Measurements from ENCODE around the gene DUSP12. TPM values are rescaled to one million over a fixed set of nuclear protein-coding genes. Genes with fewer than 3 reads are reported as not detected.
A peak's percentile ranks its signal among the peaks of the same experiment; 100 is the strongest.

Gene DUSP12
- polyA plus RNA-seq, 3 donors from 2014 or later = 69.5 to 104 (median 71.7) TPM

GRCh38 chr1:161733526-161733925 is 16.1 kb upstream of the DUSP12 start:
- Mint-ChIP-seq H3K36me3 (no peaks in the 10 kb centered on the region), H3K4me3 (no peak overlapping the region), H3K9me3 (no peaks in the 10 kb centered on the region), H3K4me1 (peaks cover 35 to 51% of the 10 kb centered on the region in 2 donors), H3K27me3 (ENCODE audit: low read depth in 3 of 3) (peaks cover 0 to 4% (median 1%) of the 10 kb centered on the region in 3 donors), H3K27ac (no peak overlapping the region)
- DNase-seq = no peak

GRCh38 chr1:161735837-161736236 is 13.7 kb upstream of the DUSP12 start:
- Mint-ChIP-seq H3K4me1 (peaks cover 36 to 51% of the 10 kb centered on the region in 2 donors), H3K9me3 (no peaks in the 10 kb centered on the region), H3K27me3 (ENCODE audit: low read depth in 3 of 3) (peaks cover 2 to 10% (median 3%) of the 10 kb centered on the region in 3 donors), H3K36me3 (no peaks in the 10 kb centered on the region), H3K27ac (peak overlapping the region in 3 of 6 donors; percentile 5 to 25 (median 8)), H3K4me3 (no peak overlapping the region)
- DNase-seq = no peak

- no peaks in the 10 kb centered on the region for H3K9me3 Mint-ChIP-seq
- H3K4me3 Mint-ChIP-seq = no peak overlapping the region
- H3K27ac Mint-ChIP-seq = peak overlapping the region in 3 of 6 donors; percentile 40 to 67 (median 46)
- H3K36me3 Mint-ChIP-seq = no peaks in the 10 kb centered on the region
- H3K4me1 Mint-ChIP-seq = peaks cover 42 to 51% of the 10 kb centered on the region in 2 donors
- H3K27me3 Mint-ChIP-seq (ENCODE audit: low read depth in 3 of 3) = peaks cover 2 to 9% (median 2%) of the 10 kb centered on the region in 3 donors
- DNase-seq = no peak
Observed at GRCh38 chr1:161736335-161736969, 13.1 kb upstream of the DUSP12 start.

- Mint-ChIP-seq H3K27me3 (ENCODE audit: low read depth in 3 of 3) (peaks cover 2 to 7% (median 2%) of the 10 kb centered on the region in 3 donors), H3K27ac (peak overlapping the region in 3 of 6 donors; percentile 46 to 71 (median 62)), H3K9me3 (no peaks in the 10 kb centered on the region), H3K4me1 (peaks cover 42 to 51% of the 10 kb centered on the region in 2 donors), H3K4me3 (no peak overlapping the region), H3K36me3 (no peaks in the 10 kb centered on the region)
- DNase-seq = no peak
Observed at GRCh38 chr1:161737625-161738024, 12.0 kb upstream of the DUSP12 start.

GRCh38 chr1:161738627-161739287 is 10.8 kb upstream of the DUSP12 start:
- peaks cover 2 to 7% (median 2%) of the 10 kb centered on the region in 3 donors for H3K27me3 Mint-ChIP-seq (ENCODE audit: low read depth in 3 of 3)
- peak overlapping the region; percentile 92 to 98 (median 94) for H3K27ac Mint-ChIP-seq
- no peaks in the 10 kb centered on the region for H3K36me3 Mint-ChIP-seq
- peaks cover 42 to 51% of the 10 kb centered on the region in 2 donors for H3K4me1 Mint-ChIP-seq
- peak overlapping the region; percentile 75 to 88 (median 82) for H3K4me3 Mint-ChIP-seq
- no peaks in the 10 kb centered on the region for H3K9me3 Mint-ChIP-seq
- DNase-seq = peak; percentile 85 to 89 (median 88)

GRCh38 chr1:161739865-161740566 is 9.6 kb upstream of the DUSP12 start:
- Mint-ChIP-seq H3K36me3 (peaks cover 0 to 4% (median 0%) of the 10 kb centered on the region in 3 donors), H3K4me1 (peaks cover 42 to 51% of the 10 kb centered on the region in 2 donors), H3K27me3 (ENCODE audit: low read depth in 3 of 3) (peaks cover 2 to 9% (median 2%) of the 10 kb centered on the region in 3 donors), H3K27ac (peak overlapping the region; percentile 92 to 98 (median 94)), H3K9me3 (no peaks in the 10 kb centered on the region), H3K4me3 (peak overlapping the region; percentile 41 to 88 (median 82))
- no peak for DNase-seq

- H3K9me3 Mint-ChIP-seq = no peaks in the 10 kb centered on the region
- H3K4me3 Mint-ChIP-seq = peak overlapping the region in 2 of 5 donors; percentile 39 to 85
- H3K27ac Mint-ChIP-seq = peak overlapping the region; percentile 50 to 98 (median 81)
- peaks cover 5 to 9% (median 6%) of the 10 kb centered on the region in 3 donors for H3K27me3 Mint-ChIP-seq (ENCODE audit: low read depth in 3 of 3)
- peaks cover 42 to 51% of the 10 kb centered on the region in 2 donors for H3K4me1 Mint-ChIP-seq
- DNase-seq = no peak
- peaks cover 0 to 4% (median 0%) of the 10 kb centered on the region in 3 donors for H3K36me3 Mint-ChIP-seq
Observed at GRCh38 chr1:161740921-161741320, 8.7 kb upstream of the DUSP12 start.

- Mint-ChIP-seq H3K27me3 (ENCODE audit: low read depth in 3 of 3) (peaks cover 6 to 9% (median 8%) of the 10 kb centered on the region in 3 donors), H3K4me3 (no peak overlapping the region), H3K9me3 (no peaks in the 10 kb centered on the region), H3K36me3 (peaks cover 0 to 4% (median 0%) of the 10 kb centered on the region in 3 donors), H3K4me1 (peaks cover 34 to 35% of the 10 kb centered on the region in 2 donors), H3K27ac (no peak overlapping the region)
- no peak for DNase-seq
Observed at GRCh38 chr1:161743231-161743630, 6.4 kb upstream of the DUSP12 start.

- Mint-ChIP-seq H3K36me3 (peaks cover 0 to 4% (median 0%) of the 10 kb centered on the region in 3 donors), H3K9me3 (no peaks in the 10 kb centered on the region), H3K27ac (no peak overlapping the region), H3K27me3 (ENCODE audit: low read depth in 3 of 3) (peaks cover 2 to 6% (median 5%) of the 10 kb centered on the region in 3 donors), H3K4me3 (peak overlapping the region in 1 of 5 donors; percentile 99), H3K4me1 (peaks cover 26 to 31% of the 10 kb centered on the region in 2 donors)
- DNase-seq = no peak
Observed at GRCh38 chr1:161747801-161748200, 1.8 kb upstream of the DUSP12 start.

GRCh38 chr1:161763522-161764098 is 14.0 kb downstream of the DUSP12 start:
- Mint-ChIP-seq H3K27me3 (ENCODE audit: low read depth in 3 of 3) (peaks cover 5 to 12% (median 6%) of the 10 kb centered on the region in 3 donors), H3K36me3 (peaks cover 0 to 6% (median 3%) of the 10 kb centered on the region in 3 donors), H3K4me1 (peaks cover 31 to 45% of the 10 kb centered on the region in 2 donors)

GRCh38 chr1:161766102-161766981 is 16.8 kb downstream of the DUSP12 start, which contains the start of gene ATF6:
TSS of gene ATF6 (plus strand) at chr1:161766320. CDS start at chr1:161766361, 41 bp downstream.
- H3K9me3 Mint-ChIP-seq = no peaks in the 10 kb centered on the region
- H3K4me3 Mint-ChIP-seq = peak within 1 kb of the TSS; percentile 92 to 99 (median 98)
- H3K27ac Mint-ChIP-seq = peak within 1 kb of the TSS; percentile 93 to 99 (median 98)
- peaks cover 37 to 65% of the 10 kb centered on the region in 2 donors for H3K4me1 Mint-ChIP-seq
- peaks cover 0 to 7% (median 0%) of the 10 kb centered on the region in 3 donors for H3K36me3 Mint-ChIP-seq
- peak; percentile 79 to 85 (median 80) for DNase-seq
- peaks cover 5 to 12% (median 8%) of the 10 kb centered on the region in 3 donors for H3K27me3 Mint-ChIP-seq (ENCODE audit: low read depth in 3 of 3)

More at GRCh38 chr1:161763522-161764098, 14.0 kb downstream of the DUSP12 start:
- H3K27ac Mint-ChIP-seq = peak overlapping the region in 1 of 6 donors; percentile 53
- peak in 1 of 3 donors; percentile 30 for DNase-seq
- no peaks in the 10 kb centered on the region for H3K9me3 Mint-ChIP-seq
- peak overlapping the region; percentile 52 to 70 (median 60) for H3K4me3 Mint-ChIP-seq

- Mint-ChIP-seq H3K36me3 (peaks cover 0 to 7% (median 0%) of the 10 kb centered on the region in 3 donors), H3K9me3 (no peaks in the 10 kb centered on the region), H3K27me3 (ENCODE audit: low read depth in 3 of 3) (peaks cover 5 to 10% (median 8%) of the 10 kb centered on the region in 3 donors), H3K4me1 (peaks cover 38 to 62% of the 10 kb centered on the region in 2 donors), H3K27ac (peak overlapping the region in 2 of 6 donors; percentile 18 to 63), H3K4me3 (peak overlapping the region; percentile 8 to 92 (median 44))
- DNase-seq = no peak
Observed at GRCh38 chr1:161768461-161768860, 18.9 kb downstream of the DUSP12 start.

Data from immature natural killer cell (primary cell).